ENCODE measurements around the gene ALPK1. TPM values are rescaled to one million over a fixed set of nuclear protein-coding genes. Genes with fewer than 3 reads are reported as not detected.

Gene ALPK1
- total and polyA plus RNA-seq, 2 of the 4 experiments (the other 2 are of a cell fraction) = 3.3 to 7.9 TPM

DNA sequence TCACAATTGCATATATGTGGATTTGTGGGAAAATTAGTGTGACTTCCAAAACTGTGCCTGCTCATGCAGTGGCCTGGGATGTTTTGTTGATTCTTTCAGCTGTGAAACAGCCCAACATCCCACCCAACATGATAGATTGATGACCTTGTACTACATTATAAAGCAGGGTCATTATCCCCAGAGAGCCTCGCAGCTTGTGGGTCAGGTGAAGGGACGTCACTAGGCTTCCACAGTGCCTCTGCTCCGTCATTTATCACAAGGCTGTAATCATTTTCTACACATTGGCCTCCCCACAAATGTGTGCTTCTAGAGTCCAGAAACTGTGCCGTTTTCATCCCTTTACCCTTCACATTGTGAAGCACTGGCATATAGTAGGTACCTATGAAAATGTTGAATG lies 31.6 kb downstream of the ALPK1 start:
- intact Hi-C loops (cut with micrococcal nuclease) = loop anchor here (1.0 kb wide), 3 partner anchors 196 to 434 kb away; no protein-coding TSS in a partner anchor
- dilution Hi-C loops (cut with HindIII; ENCODE audit: low sequenced_read_pairs, unreplicated experiment) = loop anchor here (25.0 kb wide), 1 partner anchor 284 kb away; no protein-coding TSS in a partner anchor
- CTCF ChIA-PET = interaction anchor here (1.4 to 3.5 kb wide), 3 partner anchors 8 to 276 kb away, joined by 5 to 15 read pairs (median 6); no protein-coding TSS in a partner anchor

More for the DNA sequence above, 31.6 kb downstream of the ALPK1 start:
- Histone ChIP-seq H4K5ac (ENCODE audit: low read depth, low read length) (no peak overlapping the region), H3K9me1 (ENCODE audit: insufficient read depth, low read length) (no peaks in the 10 kb centered on the region), H3K9me3 (ENCODE audit: control insufficient read depth, insufficient read depth, low read length) (no peaks in the 10 kb centered on the region), H3K9ac (ENCODE audit: low read depth, low read length) (no peak overlapping the region), H3K23ac (ENCODE audit: low read depth, low read length) (no peak overlapping the region), H3K36me3 (ENCODE audit: control insufficient read depth, insufficient read depth, low read length) (peaks cover 2% of the 10 kb centered on the region; the same call in 1 of the 2 replicates), H3K27ac (ENCODE audit: insufficient read depth, low read length) (no peak overlapping the region), H2BK5ac (ENCODE audit: low read depth, low read length, poor library complexity, severe bottlenecking) (no peak overlapping the region), H3K4me1 (ENCODE audit: control insufficient read depth, insufficient read depth, low read length) (no peaks in the 10 kb centered on the region), H3K27me3 (ENCODE audit: control insufficient read depth, insufficient read depth, low read length) (no peaks in the 10 kb centered on the region), H3K4ac (ENCODE audit: low read depth, low read length) (no peak overlapping the region), H4K20me1 (ENCODE audit: insufficient read depth, low read length) (no peaks in the 10 kb centered on the region), H2BK20ac (ENCODE audit: low read depth, low read length) (no peak overlapping the region), H3K14ac (replicated peaks; ENCODE audit: low read depth, low read length) (no peak overlapping the region), H4K8ac (ENCODE audit: low read depth in 2 of 2, low read length in 2 of 2) (no peak overlapping the region), H3K79me1 (ENCODE audit: low read depth in 1 of 2, low read length in 2 of 2) (no peaks in the 10 kb centered on the region), H3K18ac (ENCODE audit: low read depth, low read length) (no peak overlapping the region), H3K4me2 (ENCODE audit: low read depth, low read length) (no peak overlapping the region), H2BK120ac (ENCODE audit: low read depth, low read length) (no peak overlapping the region), H2BK15ac (ENCODE audit: low read depth, low read length) (no peak overlapping the region), H3K56ac (ENCODE audit: extremely low read depth, insufficient read depth, low read length) (no peak overlapping the region), H3K4me3 (ENCODE audit: insufficient read depth, low read depth, low read length) (no peak overlapping the region), H2AFZ (replicated peaks; ENCODE audit: low read length, poor library complexity) (no peak overlapping the region), H2AK5ac (ENCODE audit: low read depth, low read length) (no peak overlapping the region), H2AK9ac (replicated peaks; ENCODE audit: low read depth, low read length, poor library complexity) (no peak overlapping the region), H4K91ac (ENCODE audit: insufficient read depth, low read depth, low read length) (no peak overlapping the region)
- DNase-seq (no peak), ATAC-seq (ENCODE audit: low read depth) (no peak)
- in situ Hi-C loops (cut with MboI; ENCODE audit: low sequenced_read_pairs) = loop anchor here (25.0 kb wide), 1 partner anchor 609 kb away; no protein-coding TSS in a partner anchor
- no TSS peak for BruUV-seq (replicated peaks)
- POLR2A ChIA-PET (ENCODE audit: unreplicated experiment) = no interaction called here
- TF ChIP-seq, protein P1, sequence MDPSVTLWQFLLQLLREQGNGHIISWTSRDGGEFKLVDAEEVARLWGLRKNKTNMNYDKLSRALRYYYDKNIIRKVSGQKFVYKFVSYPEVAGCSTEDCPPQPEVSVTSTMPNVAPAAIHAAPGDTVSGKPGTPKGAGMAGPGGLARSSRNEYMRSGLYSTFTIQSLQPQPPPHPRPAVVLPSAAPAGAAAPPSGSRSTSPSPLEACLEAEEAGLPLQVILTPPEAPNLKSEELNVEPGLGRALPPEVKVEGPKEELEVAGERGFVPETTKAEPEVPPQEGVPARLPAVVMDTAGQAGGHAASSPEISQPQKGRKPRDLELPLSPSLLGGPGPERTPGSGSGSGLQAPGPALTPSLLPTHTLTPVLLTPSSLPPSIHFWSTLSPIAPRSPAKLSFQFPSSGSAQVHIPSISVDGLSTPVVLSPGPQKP (IDR thresholded peaks at IDR 0.05; ENCODE audit: borderline replicate concordance, low read depth, low read length) = no peak
- TF ChIP-seq RFX5 (IDR thresholded peaks at IDR 0.05; ENCODE audit: low read depth, low read length) = no peak
- TF ChIP-seq, protein P2, sequence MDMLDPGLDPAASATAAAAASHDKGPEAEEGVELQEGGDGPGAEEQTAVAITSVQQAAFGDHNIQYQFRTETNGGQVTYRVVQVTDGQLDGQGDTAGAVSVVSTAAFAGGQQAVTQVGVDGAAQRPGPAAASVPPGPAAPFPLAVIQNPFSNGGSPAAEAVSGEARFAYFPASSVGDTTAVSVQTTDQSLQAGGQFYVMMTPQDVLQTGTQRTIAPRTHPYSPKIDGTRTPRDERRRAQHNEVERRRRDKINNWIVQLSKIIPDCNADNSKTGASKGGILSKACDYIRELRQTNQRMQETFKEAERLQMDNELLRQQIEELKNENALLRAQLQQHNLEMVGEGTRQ (IDR thresholded peaks at IDR 0.05; ENCODE audit: low read depth, low read length) = no peak
- TF ChIP-seq NFE2L2 (IDR thresholded peaks at IDR 0.05; ENCODE audit: low read depth, low read length) = no peak
- TF ChIP-seq CTCF (conservative IDR thresholded peaks at IDR 0.05; ENCODE audit: low read depth, low read length) = no peak
- TF ChIP-seq CEBPB (IDR thresholded peaks at IDR 0.05; ENCODE audit: low read depth, low read length) = no peak
- no peak for TF ChIP-seq FOS (IDR thresholded peaks at IDR 0.05; ENCODE audit: low read depth, low read length)
- TF ChIP-seq MAZ (IDR thresholded peaks at IDR 0.05; ENCODE audit: borderline replicate concordance, low read depth, low read length) = no peak
- no peak for TF ChIP-seq CHD1 (IDR thresholded peaks at IDR 0.05; ENCODE audit: low read depth, low read length)
- no peak for TF ChIP-seq RCOR1 (IDR thresholded peaks at IDR 0.05; ENCODE audit: insufficient replicate concordance, low read length)
- no peak for TF ChIP-seq MXI1 (IDR thresholded peaks at IDR 0.05; ENCODE audit: borderline replicate concordance, low read depth, low read length)
- no peak for TF ChIP-seq POLR2A (IDR thresholded peaks at IDR 0.05; ENCODE audit: low read depth, low read length)
- no peak for TF ChIP-seq SMC3 (IDR thresholded peaks at IDR 0.05; ENCODE audit: low read depth, low read length)
- TF ChIP-seq RAD21 (IDR thresholded peaks at IDR 0.05; ENCODE audit: low read length) = no peak
- WGBS, 2 experiments (ENCODE audit: extremely low coverage in 2 of 2, insufficient read length in 1 of 2) = no CpG with 5 or more reads among the region's 4 CpGs
